SK-N-SH (cell line): ENCODE results near the gene ITGA2. TPM values are rescaled to one million over a fixed set of nuclear protein-coding genes. Genes with fewer than 3 reads are reported as not detected.

Experiments used
- CTCF ChIA-PET: fragments of 300-600, 350-600 bp; formaldehyde crosslinking; extraction: SDS; loops from one replicate; lab custom pipeline; 2021; lab: Yijun Ruan, JAX
- POLR2A ChIA-PET: fragments of 350-600 bp; sonication (Branson Sonifier 250); formaldehyde crosslinking; extraction: SDS; loops from one replicate; lab custom pipeline; 2020; ENCODE audit warnings: antibody characterized with exemption, inconsistent platforms; lab: Yijun Ruan, JAX
- DNase-seq: peaks from one replicate; pipeline ENCODE4 v3.0.0; 2012
- H2AFZ ChIP-seq: fragments of 200-600 bp; sonication (generic); 2 replicates; pipeline ENCODE4 v1.8.1; 2016; ENCODE audit warnings: antibody characterized with exemption, mild to moderate bottlenecking, low read depth
- H3F3A ChIP-seq: fragments of 200-600 bp; sonication (generic); replicated peaks from 2 replicates; pipeline ENCODE3; 2016; ENCODE audit warnings: antibody characterized with exemption, mild to moderate bottlenecking; ENCODE audit not compliant: insufficient read depth
- H3K27ac ChIP-seq, 2 experiments: fragments of 200-500 bp in 1 of 2; fragments of 200-600 bp in 1 of 2; sonication (Bioruptor generic) in 1 of 2; sonication (generic), shearing (Covaris generic) in 1 of 2; 2 replicates each; pipeline versions ENCODE4 v1.5.1 to v1.6.1; 2014 to 2016; ENCODE audit warnings: low read depth in 2 of 2, inconsistent platforms in 1 of 2, low read length in 1 of 2, mild to moderate bottlenecking in 1 of 2, mixed read lengths in 1 of 2
- H3K27me3 ChIP-seq: fragments of 200-600 bp; sonication (generic), shearing (Covaris generic); 2 replicates; pipeline ENCODE4 v1.6.1; 2016; ENCODE audit warnings: mixed run types; ENCODE audit not compliant: insufficient read depth
- H3K36me3 ChIP-seq, 2 experiments: fragments of 200-500 bp in 1 of 2; fragments of 200-600 bp in 1 of 2; sonication (Bioruptor generic) in 1 of 2; sonication (generic) in 1 of 2; replicated peaks in 1 of 2; 2 replicates each; pipeline versions ENCODE3 to v1.5.1; 2014 to 2016; ENCODE audit warnings: low read length in 1 of 2, mild to moderate bottlenecking in 1 of 2; ENCODE audit not compliant: insufficient read depth in 2 of 2, control insufficient read depth in 1 of 2
- H3K4me1 ChIP-seq, 2 experiments: fragments of 200-500 bp in 1 of 2; fragments of 200-600 bp in 1 of 2; sonication (Bioruptor generic) in 1 of 2; sonication (generic), shearing (Covaris generic) in 1 of 2; 2 replicates each; pipeline versions ENCODE4 v1.5.1 to v1.6.1; 2014 to 2016; ENCODE audit warnings: low read depth in 1 of 2, low read length in 1 of 2, mixed run types in 1 of 2; ENCODE audit not compliant: insufficient read depth in 2 of 2, control insufficient read depth in 1 of 2
- H3K4me2 ChIP-seq: fragments of 200-600 bp; sonication (generic), shearing (Covaris generic); 2 replicates; pipeline ENCODE4 v1.6.1; 2017; ENCODE audit warnings: mixed run types
- H3K4me3 ChIP-seq, 2 experiments: fragments of 200-500 bp in 1 of 2; fragments of 200-600 bp in 1 of 2; sonication (Bioruptor generic) in 1 of 2; sonication (generic), shearing (Covaris generic) in 1 of 2; 2 replicates each; pipeline versions ENCODE4 v1.5.1 to v1.8.1; 2014 to 2016; ENCODE audit warnings: low read depth in 2 of 2, inconsistent platforms in 1 of 2, low read length in 1 of 2, mild to moderate bottlenecking in 1 of 2, mixed read lengths in 1 of 2, moderate library complexity in 1 of 2
- H3K79me2 ChIP-seq: fragments of 200-600 bp; sonication (generic); 2 replicates; pipeline ENCODE4 v1.8.1; 2017; ENCODE audit warnings: mild to moderate bottlenecking; ENCODE audit not compliant: insufficient read depth
- H3K9ac ChIP-seq: fragments of 200-600 bp; sonication (generic); 2 replicates; pipeline ENCODE4 v1.6.1; 2017; ENCODE audit warnings: mixed run types
- H3K9me2 ChIP-seq: fragments of 200-600 bp; sonication (generic); 2 replicates; pipeline ENCODE4 v1.6.1; 2017; ENCODE audit warnings: mixed run types
- H3K9me3 ChIP-seq: fragments of 200-600 bp; sonication (generic); 2 replicates; pipeline ENCODE4 v1.6.1; 2017; ENCODE audit warnings: mixed run types, mild to moderate bottlenecking, moderate library complexity
- H4K20me1 ChIP-seq: fragments of 200-600 bp; sonication (generic); 2 replicates; pipeline ENCODE4 v1.6.1; 2017; ENCODE audit warnings: mild to moderate bottlenecking, mixed run types; ENCODE audit not compliant: insufficient read depth
- EZH2phosphoT487 ChIP-seq: fragments of 200-600 bp; sonication (generic); IDR thresholded peaks from 2 replicates; pipeline ENCODE4 v1.6.1; 2017; ENCODE audit warnings: low read depth, mixed run types, mild to moderate bottlenecking, antibody characterized with exemption, moderate library complexity, borderline replicate concordance
- FOSL2 ChIP-seq: IDR thresholded peaks from 2 replicates; pipeline ENCODE4 v1.4.0; 2012; ENCODE audit warnings: low read depth, mild to moderate bottlenecking, moderate library complexity, borderline replicate concordance
- GABPA ChIP-seq: IDR thresholded peaks from 2 replicates; pipeline ENCODE4 v1.4.0; 2012; ENCODE audit warnings: low read depth, mild to moderate bottlenecking
- MEF2A ChIP-seq: IDR thresholded peaks from 2 replicates; pipeline ENCODE4 v1.4.0; 2012; ENCODE audit warnings: low read depth, borderline replicate concordance
- MXI1 ChIP-seq: IDR thresholded peaks from 2 replicates; pipeline ENCODE4 v1.6.1; 2012; ENCODE audit warnings: mild to moderate bottlenecking, low read depth, low read length, improper control_type of control experiment
- NFIC ChIP-seq: IDR thresholded peaks from 2 replicates; pipeline ENCODE4 v1.4.0; 2012; ENCODE audit warnings: borderline replicate concordance
- NRF1 ChIP-seq: IDR thresholded peaks from 2 replicates; pipeline ENCODE4 v1.6.1; 2012; ENCODE audit warnings: low read depth, mild to moderate bottlenecking, low read length
- RCOR1 ChIP-seq: fragments of 150-350 bp; IDR thresholded peaks from 2 replicates; pipeline ENCODE4 v1.6.1; 2017; ENCODE audit warnings: antibody characterized with exemption, low read length
- SMC3 ChIP-seq: IDR thresholded peaks from 2 replicates; pipeline ENCODE4 v1.6.1; 2012; ENCODE audit warnings: low read depth, low read length, improper control_type of control experiment
- TAF1 ChIP-seq: IDR thresholded peaks from 2 replicates; pipeline ENCODE4 v1.6.1; 2012; ENCODE audit warnings: low read depth, mild to moderate bottlenecking, low read length, moderate library complexity, borderline replicate concordance
- YY1 ChIP-seq: IDR thresholded peaks from 2 replicates; pipeline ENCODE4 v1.4.0; 2012; ENCODE audit warnings: low read depth, mild to moderate bottlenecking
- WGBS: methylation state at CpG from one replicate; pipeline ENCODE4 v1.1.6; 2017; ENCODE audit warnings: low lambda C conversion rate; 5-methylcytosine and 5-hydroxymethylcytosine counted together
- polyA plus RNA-seq, 3 experiments: library from polyadenylated mRNA; depleted of rRNA; stranded (reverse); fragments of >200 nt; gene quantifications; 2 replicates each; pipeline ENCODE4 v1.2.3, GENCODE V29; 2012
- TF ChIP-seq, protein P1 (sequence below): IDR thresholded peaks from 2 replicates; pipeline ENCODE4 v1.4.0; 2012; ENCODE audit warnings: low read depth, borderline replicate concordance
- TF ChIP-seq, protein P2 (sequence below): fragments of 200-600 bp; sonication (generic); IDR thresholded peaks from 2 replicates; pipeline ENCODE4 v1.6.1; 2017; ENCODE audit warnings: antibody characterized with exemption, mild to moderate bottlenecking, moderate library complexity
- TF ChIP-seq, protein P3 (sequence below): IDR thresholded peaks from 2 replicates; pipeline ENCODE4 v1.4.0; 2012; ENCODE audit warnings: low read depth

The ITGA2 gene
- polyA plus RNA-seq, 1 of the 3 experiments (the other 2 are of a cell fraction) = 38.2 TPM

- H3K27ac ChIP-seq = peak overlapping the region in 1 of 2 experiments; percentile 97; a peak in 2 of 4 replicates
- H3K27me3 ChIP-seq = no peaks in the 10 kb centered on the region
- peaks cover under 1 to 28% of the 10 kb centered on the region in 2 experiments for H3K36me3 ChIP-seq
- H3K9me3 ChIP-seq = no peaks in the 10 kb centered on the region
- DNase-seq = no peak
- TF ChIP-seq GABPA = no peak
- TF ChIP-seq RCOR1 = no peak
- no peak for TF ChIP-seq TAF1
- peaks cover 8 to 62% of the 10 kb centered on the region in 2 experiments for H3K4me1 ChIP-seq
- H3K4me2 ChIP-seq = no peak overlapping the region
- ChIA-PET POLR2A (no interaction called here), CTCF (interaction anchor here (0.8 to 2.0 kb wide), 4 partner anchors 10 to 40 kb away, joined by 3 to 7 read pairs (median 6); no protein-coding TSS in a partner anchor)
- no peak overlapping the region for H3K9ac ChIP-seq
- no peaks in the 10 kb centered on the region for H3K9me2 ChIP-seq
- H3K79me2 ChIP-seq = peaks cover 82% of the 10 kb centered on the region
- H2AFZ ChIP-seq = no peak overlapping the region
- H4K20me1 ChIP-seq = no peaks in the 10 kb centered on the region
- H3K4me3 ChIP-seq = no peak overlapping the region
- peaks cover 87% of the 10 kb centered on the region for H3F3A ChIP-seq
Observed at GRCh38 chr5:53034832-53035231, 45.7 kb downstream of the ITGA2 start.

- POLR2A ChIA-PET = no interaction called here
- Histone ChIP-seq H3K4me3 (no peak overlapping the region), H3K36me3 (peaks cover 0 to 24% of the 10 kb centered on the region in 2 experiments), H3K27me3 (no peaks in the 10 kb centered on the region), H3F3A (peaks cover 77% of the 10 kb centered on the region), H3K4me1 (peaks cover 8 to 57% of the 10 kb centered on the region in 2 experiments), H3K9ac (no peak overlapping the region), H4K20me1 (no peaks in the 10 kb centered on the region), H3K4me2 (0 out of 2 replicates have a peak overlapping the region, but pooled peaks have one; percentile 54), H3K9me2 (no peaks in the 10 kb centered on the region), H2AFZ (no peak overlapping the region), H3K9me3 (no peaks in the 10 kb centered on the region), H3K27ac (peak overlapping the region in 1 of 2 experiments; percentile 79; a peak in 2 of 4 replicates), H3K79me2 (peaks cover 82% of the 10 kb centered on the region)
- no peak for TF ChIP-seq MXI1
- no peak for TF ChIP-seq NRF1
- TF ChIP-seq MEF2A = no peak
- no peak for TF ChIP-seq YY1
- no peak for TF ChIP-seq NFIC
- TF ChIP-seq FOSL2 = peak; percentile 4; the same call in 1 of the 2 replicates
- no peak for TF ChIP-seq SMC3
- TF ChIP-seq, protein P1, sequence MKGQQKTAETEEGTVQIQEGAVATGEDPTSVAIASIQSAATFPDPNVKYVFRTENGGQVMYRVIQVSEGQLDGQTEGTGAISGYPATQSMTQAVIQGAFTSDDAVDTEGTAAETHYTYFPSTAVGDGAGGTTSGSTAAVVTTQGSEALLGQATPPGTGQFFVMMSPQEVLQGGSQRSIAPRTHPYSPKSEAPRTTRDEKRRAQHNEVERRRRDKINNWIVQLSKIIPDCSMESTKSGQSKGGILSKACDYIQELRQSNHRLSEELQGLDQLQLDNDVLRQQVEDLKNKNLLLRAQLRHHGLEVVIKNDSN = no peak
- no peak for TF ChIP-seq RCOR1
- TF ChIP-seq, protein P2, sequence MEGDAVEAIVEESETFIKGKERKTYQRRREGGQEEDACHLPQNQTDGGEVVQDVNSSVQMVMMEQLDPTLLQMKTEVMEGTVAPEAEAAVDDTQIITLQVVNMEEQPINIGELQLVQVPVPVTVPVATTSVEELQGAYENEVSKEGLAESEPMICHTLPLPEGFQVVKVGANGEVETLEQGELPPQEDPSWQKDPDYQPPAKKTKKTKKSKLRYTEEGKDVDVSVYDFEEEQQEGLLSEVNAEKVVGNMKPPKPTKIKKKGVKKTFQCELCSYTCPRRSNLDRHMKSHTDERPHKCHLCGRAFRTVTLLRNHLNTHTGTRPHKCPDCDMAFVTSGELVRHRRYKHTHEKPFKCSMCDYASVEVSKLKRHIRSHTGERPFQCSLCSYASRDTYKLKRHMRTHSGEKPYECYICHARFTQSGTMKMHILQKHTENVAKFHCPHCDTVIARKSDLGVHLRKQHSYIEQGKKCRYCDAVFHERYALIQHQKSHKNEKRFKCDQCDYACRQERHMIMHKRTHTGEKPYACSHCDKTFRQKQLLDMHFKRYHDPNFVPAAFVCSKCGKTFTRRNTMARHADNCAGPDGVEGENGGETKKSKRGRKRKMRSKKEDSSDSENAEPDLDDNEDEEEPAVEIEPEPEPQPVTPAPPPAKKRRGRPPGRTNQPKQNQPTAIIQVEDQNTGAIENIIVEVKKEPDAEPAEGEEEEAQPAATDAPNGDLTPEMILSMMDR = peak; percentile 56
- TF ChIP-seq, protein P3, sequence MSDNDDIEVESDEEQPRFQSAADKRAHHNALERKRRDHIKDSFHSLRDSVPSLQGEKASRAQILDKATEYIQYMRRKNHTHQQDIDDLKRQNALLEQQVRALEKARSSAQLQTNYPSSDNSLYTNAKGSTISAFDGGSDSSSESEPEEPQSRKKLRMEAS = no peak
- TF ChIP-seq EZH2phosphoT487 = no peak
- whole genome bisulfite sequencing = 43% methylated on average over 2 of the region's 2 CpGs
- DNase-seq = no peak
- CTCF ChIA-PET = interaction anchor here (0.6 to 2.0 kb wide), 8 partner anchors 9 to 1692 kb away, joined by 3 to 8 read pairs (median 4); no protein-coding TSS in a partner anchor
Observed at GRCh38 chr5:53035868-53036381, 46.8 kb downstream of the ITGA2 start.
